GM12872 (cell line): ENCODE results near the gene GPA33.

Experiments
- TF ChIP-seq, protein P1 (sequence below): IDR thresholded peaks from 3 replicates; pipeline ENCODE4 v1.5.1; 2011; ENCODE audit warnings: low read depth, mild to moderate bottlenecking, low read length, moderate library complexity; ENCODE audit not compliant: insufficient read depth

Gene GPA33

GRCh38 chr1:167084757-167085156 lies 5.4 kb downstream of the GPA33 start:
- TF ChIP-seq, protein P1, sequence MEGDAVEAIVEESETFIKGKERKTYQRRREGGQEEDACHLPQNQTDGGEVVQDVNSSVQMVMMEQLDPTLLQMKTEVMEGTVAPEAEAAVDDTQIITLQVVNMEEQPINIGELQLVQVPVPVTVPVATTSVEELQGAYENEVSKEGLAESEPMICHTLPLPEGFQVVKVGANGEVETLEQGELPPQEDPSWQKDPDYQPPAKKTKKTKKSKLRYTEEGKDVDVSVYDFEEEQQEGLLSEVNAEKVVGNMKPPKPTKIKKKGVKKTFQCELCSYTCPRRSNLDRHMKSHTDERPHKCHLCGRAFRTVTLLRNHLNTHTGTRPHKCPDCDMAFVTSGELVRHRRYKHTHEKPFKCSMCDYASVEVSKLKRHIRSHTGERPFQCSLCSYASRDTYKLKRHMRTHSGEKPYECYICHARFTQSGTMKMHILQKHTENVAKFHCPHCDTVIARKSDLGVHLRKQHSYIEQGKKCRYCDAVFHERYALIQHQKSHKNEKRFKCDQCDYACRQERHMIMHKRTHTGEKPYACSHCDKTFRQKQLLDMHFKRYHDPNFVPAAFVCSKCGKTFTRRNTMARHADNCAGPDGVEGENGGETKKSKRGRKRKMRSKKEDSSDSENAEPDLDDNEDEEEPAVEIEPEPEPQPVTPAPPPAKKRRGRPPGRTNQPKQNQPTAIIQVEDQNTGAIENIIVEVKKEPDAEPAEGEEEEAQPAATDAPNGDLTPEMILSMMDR, result no peak

GRCh38 chr1:167083871-167084270 lies 6.3 kb downstream of the GPA33 start:
- TF ChIP-seq, protein P1, result no peak

DNA sequence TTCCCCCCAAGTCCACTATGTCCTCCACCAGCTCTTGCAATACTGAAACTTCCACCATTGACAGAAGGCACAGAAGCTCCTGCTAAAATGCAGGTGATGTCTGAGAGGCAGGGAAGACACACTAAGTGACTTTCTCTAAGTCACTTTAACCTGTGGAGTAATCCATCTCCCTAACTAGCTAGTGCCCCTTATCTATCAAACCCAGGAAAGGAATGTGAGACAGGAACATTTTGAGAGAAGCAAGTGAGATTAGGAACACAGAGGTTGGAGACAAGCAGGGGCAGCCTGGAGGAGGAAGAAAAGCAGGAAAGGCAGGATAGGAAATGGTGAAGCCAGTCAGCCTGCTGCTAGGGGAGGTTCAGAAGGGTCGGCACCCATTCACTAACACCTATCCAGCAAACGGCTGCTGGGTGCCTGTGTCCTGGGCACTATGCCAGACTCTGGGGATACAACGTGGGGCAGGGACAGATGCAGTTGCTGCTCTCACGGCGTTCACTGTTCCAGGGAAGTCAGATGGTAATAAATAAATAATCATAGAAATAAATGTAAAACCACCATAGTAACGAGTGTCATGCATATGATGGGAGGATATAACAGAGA lies 7.0 kb downstream of the GPA33 start:
- TF ChIP-seq, protein P1, result no peak

DNA sequence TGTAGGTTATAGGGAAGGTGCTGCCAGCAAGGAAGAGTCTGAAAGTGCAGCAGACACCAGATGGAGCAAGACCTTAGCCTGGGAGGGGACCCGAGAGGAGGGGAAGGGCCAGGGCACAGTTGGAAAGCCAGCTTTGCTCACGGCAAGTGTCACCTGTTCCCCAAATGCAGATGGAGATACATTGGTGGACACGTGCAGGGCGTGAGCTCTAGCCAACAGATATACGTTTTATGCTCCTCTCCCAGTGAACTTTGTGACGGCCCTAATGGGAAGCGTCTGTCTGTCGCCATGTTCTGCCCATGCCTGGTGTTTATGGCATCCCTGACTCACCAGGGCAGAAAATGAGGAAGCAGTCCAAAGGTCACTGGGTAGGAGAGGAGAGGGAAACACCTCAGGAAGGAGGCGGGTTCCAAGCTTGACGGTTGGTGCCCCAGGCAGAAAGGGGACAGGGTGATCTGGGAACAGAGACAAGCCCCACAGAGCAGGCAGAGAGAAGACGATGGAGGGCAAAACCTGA lies 7.6 kb downstream of the GPA33 start:
- TF ChIP-seq, protein P1, result no peak

DNA sequence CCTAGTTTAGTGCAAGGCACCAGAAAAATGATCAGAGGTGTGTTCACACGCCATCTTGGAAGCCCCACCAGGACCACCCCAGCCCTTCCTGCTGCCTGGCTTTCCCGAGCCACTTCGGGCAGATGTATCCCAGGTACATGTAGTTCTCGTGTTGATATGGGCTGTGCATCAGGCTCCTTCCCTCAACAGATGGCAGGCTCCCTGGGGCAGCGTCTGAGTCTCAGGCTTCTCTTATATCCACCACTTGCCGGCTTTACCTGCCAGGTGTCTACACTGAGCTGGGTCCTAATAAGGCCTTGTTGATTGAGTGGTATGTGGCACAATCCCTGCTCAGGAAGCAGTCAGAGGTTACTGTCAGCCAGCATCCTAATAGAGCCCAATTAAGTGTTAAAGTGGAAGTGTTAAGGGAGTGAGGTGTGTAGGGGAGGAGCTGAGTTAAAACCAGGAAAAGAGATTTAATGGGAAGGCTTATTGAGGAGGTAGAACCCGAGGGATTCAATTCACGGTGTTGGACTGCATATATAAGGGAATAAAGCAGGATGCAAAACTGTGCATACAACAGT lies 8.5 kb downstream of the GPA33 start:
- TF ChIP-seq, protein P1, result no peak

GRCh38 chr1:167077868-167078210 lies 12.3 kb downstream of the GPA33 start:
- TF ChIP-seq, protein P1, result no peak

- TF ChIP-seq, protein P1, result no peak
Observed at GRCh38 chr1:167077128-167077867, 12.9 kb downstream of the GPA33 start.
